Suppressor macrophage treated with lipopolysaccharide for 1 hour (primary cell): ENCODE results near the gene ARHGAP10.
A peak's percentile ranks its signal among the peaks of the same experiment; 100 is the strongest.
"Not testable (repeated sequence)": the region's sequence is repeated elsewhere in the genome, so short reads cannot be mapped to it uniquely, and the experiment has no call there.

ENCODE experiments used
- DNase-seq, 3 donors: peaks; one replicate each; pipeline ENCODE4 v3.0.0-alpha.2; 2020 to 2022

Gene ARHGAP10

DNA sequence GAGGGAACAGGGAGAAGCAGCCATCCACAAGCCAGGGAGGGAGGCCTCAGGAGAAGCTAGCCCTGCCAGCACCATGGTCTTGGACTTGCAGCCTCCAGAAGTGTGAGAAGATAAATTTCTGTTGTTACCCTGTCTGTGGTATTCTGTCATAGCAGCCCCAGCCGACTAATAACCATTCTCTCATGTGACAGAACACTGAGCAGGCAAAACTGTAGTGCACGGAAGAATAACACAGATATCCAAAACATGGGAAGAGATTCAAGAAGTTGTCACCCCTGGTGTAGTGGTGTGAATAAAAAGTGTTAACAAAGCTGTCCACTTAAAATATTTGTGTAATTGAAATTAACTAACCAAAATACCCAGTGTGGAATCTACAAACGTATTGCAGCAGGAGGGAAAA, 265.0 kb downstream of the ARHGAP10 start:
- DNase-seq: no peak

DNA sequence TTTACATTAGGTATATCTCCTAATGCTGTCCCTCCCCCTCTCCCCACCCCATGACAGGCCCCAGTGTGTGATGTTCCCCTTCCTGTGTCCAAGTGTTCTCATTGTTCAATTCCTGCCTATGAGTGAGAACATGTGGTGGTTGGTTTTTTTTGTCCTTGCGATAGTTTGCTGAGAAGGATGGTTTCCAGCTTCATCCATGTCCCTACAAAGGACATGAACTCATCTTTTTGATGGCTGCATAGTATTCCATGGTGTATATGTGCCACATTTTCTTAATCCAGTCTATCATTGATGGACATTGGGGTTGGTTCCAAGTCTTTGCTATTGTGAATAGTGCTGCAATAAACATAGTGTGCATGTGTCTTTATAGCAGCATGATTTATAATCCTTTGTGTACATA, 268.1 kb downstream of the ARHGAP10 start:
- not testable (repeated sequence) for DNase-seq

DNA sequence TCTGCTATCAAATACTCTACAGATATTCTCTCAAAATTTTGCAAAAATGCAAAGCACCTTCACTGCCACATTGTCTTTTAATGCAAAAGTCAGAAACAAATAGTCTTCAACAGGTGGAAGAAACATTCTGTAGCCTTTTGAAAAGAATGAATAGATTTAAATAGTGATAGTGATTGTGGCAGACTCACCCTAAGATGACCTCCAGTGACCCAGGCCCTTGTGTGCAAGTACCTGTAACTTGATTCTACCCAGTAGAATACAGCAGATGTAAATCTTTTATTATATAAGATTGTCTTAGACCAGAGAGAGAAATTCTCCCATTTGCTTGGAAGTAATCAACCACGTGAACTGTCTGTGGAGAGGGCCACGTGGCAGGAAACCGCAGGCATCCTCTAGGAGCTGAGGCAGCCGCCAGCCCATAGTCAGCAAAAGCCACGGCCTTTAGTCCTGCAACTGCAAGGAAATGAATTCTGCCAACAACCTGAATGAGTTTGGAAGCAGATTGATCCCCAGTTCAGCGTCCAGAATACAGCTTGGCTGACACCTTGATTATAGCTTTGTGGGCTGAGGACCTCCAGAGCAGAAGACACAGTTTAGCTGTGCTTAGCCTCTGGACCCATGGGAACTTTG, 272.5 kb downstream of the ARHGAP10 start:
- peak in 2 of 3 donors; percentile 42 to 50 for DNase-seq

DNA sequence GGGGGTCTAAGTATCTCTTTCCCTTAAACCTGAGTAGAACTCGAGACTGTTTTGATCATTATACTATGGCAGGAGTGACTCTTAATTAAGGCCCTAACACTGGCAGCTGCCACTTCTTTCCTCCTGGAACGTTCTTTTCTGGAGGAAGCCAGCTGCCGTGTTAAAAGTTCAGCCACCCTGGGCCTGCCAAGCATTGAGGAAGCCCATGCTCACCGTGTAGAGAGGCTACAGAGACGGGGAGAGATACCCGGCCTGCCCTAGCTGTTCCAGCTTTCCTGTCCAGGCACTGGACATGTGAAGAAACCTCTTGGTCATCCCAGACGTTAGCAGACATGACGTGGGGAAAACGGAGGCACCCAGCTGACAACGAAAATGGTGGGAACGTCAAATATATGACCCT, 274.1 kb downstream of the ARHGAP10 start:
- DNase-seq: no peak

DNA sequence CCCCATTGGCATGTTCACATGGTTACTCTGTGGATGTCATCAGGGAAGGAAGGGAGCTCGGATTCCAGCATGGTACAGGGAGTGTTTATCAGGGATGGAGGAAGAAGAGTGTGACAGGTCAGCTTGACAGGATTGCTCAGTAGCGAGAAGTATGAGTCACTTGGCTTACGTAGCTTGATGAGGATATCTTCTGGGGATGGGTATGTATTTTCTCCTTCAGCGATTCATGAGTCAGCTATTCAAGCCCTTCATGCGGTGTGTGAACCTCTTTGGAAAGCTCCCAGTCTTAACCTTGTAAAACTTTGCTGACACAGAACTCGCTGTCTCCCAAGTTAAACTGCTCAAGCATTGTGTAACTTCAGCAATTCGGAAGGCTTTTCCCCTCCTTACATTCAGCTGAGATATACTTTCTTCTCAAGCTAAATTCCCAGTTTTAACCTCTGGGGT, 275.4 kb downstream of the ARHGAP10 start:
- peak; percentile 73 to 90 (median 86) for DNase-seq

DNA sequence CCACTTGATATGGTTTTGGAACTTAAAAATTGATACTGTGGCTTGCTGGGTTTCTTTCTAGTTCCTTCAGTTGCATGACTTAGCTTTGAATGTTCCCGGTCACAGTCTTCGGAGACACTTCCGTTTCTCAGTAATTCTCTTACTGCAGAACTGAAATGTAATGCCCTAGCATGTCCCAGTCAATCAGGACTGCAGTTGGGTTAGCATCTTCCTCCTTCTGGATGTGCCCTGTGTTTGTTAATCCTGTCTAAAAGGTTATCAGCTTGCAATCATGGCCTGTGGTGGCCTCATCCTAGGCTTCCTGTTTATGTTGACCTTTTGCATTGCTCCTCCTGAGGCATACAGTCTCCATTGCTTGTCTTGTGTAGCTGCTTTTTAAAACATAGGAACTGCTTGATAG, 275.9 kb downstream of the ARHGAP10 start:
- peak; percentile 53 to 72 (median 70) for DNase-seq

DNA sequence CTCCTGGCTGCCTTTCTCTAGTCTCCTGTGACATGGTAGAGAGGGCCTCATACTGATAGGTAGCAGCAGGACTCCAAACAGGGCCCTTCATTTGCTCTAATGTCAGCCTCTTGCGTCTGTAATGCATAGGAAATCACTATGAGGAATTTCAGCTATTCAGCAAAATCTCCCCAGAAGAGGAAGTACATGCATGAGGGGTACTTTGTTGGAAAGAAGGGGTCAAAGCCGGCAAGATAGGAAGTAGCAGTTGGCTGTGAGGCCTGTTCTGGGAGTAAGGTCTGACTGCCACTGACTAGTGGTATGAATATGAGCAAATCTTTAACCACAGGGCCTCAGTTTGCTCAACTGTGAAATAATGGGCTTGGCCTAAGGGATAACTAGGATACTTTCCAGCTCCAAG, 283.2 kb downstream of the ARHGAP10 start:
- peak; percentile 35 to 71 (median 49) for DNase-seq

DNA sequence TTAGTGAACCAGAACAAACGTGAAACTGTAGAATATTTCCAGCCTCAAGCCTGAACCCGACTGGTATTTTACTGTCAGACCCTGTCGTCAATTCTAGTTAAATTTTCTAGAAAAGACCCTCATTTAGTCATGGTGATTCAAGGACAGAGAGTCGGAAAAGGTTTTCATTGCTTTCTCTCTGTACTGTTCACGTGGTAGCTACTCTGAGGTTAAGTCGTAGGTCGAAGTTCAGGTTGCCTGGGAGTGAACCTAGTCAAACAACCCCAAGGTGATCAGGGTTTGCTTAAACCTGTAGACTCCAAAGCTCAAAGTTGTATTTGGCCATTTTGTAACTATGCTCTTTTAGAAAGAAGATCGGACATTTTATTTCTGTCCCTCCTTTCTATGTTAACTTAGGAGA, 283.6 kb downstream of the ARHGAP10 start:
- DNase-seq: no peak

DNA sequence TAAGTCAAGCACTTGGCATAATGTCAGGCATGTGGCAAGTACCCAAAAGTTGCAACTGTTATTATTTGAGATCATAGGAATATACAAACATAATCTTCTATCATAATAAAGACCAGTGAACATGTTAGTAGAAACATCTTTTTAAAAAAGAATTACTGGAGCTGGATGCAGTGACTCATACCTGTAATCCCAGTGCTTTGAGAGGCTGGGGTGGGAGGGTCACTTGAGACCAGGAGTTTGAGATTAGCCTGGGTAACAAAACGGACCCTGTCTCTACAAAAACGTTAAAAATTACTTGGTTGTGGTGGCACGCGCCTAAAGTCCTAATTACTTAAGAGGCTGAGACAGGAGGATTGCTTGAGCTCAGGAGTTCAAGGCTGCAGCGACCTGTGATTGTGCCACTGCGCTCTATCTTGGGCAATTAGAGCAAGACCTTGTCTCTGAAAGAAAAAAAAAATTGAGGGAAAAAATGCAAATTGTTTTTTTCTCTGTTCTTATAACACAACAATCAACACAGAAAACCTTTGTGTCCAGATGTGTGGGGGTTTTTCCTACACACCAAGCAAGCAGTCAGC, 284.3 kb downstream of the ARHGAP10 start:
- no peak for DNase-seq

DNA sequence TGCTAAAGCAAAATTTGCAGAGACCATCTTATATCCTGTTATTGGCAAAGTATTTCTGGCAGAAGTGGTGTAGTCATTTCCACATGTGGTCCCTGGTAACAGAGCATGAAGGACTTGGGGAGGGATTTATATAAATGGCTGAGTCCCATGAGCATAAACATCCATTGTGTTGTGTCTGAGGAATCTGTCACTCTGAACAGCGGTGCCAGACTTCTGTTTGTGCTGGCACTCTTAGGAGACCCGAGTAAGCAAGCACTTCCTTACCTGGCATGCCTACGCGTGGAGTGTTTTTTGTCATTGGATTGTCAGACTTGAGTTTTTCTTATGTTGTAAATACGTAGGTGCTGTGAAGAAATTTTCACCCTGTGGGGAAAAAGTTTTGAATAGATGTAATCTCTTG, 285.9 kb downstream of the ARHGAP10 start:
- DNase-seq: no peak

DNA sequence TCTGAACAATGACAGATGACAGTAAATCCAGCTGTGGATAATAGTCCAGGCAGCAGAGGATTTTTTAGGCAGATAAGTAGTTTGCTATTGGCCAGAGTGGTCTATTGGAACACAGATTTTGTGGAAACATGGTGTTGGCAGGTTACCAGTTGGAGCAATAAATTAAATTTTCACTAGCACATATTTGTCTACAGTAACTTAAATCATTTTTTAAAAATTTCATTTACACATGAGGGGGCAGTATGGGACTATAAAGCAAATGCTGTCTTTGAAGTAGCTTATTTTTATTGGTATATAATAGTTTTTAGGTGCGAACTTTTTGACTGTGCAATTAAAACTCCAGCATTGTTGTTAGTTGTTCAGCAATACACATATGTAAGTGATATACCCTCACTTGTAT, 289.8 kb downstream of the ARHGAP10 start:
- DNase-seq: no peak

DNA sequence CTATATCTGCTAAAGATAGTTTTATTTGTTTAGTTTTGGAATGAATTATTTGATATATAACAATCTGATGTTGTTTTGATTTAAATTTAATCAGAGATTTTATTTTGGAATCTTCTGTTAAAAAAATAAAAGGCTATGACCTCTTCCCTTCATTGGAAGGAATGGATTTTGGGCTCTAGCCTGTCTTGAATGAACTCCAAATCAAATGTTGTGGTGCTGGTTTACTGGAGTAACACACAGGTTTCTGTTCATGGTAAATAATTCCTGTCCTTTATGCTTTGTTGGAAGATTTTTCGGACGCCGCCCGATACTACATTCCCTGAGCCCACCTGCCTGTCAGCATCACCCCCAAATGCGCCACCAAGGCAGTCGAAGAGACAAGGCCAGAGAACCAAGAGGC, 291.1 kb downstream of the ARHGAP10 start:
- no peak for DNase-seq

DNA sequence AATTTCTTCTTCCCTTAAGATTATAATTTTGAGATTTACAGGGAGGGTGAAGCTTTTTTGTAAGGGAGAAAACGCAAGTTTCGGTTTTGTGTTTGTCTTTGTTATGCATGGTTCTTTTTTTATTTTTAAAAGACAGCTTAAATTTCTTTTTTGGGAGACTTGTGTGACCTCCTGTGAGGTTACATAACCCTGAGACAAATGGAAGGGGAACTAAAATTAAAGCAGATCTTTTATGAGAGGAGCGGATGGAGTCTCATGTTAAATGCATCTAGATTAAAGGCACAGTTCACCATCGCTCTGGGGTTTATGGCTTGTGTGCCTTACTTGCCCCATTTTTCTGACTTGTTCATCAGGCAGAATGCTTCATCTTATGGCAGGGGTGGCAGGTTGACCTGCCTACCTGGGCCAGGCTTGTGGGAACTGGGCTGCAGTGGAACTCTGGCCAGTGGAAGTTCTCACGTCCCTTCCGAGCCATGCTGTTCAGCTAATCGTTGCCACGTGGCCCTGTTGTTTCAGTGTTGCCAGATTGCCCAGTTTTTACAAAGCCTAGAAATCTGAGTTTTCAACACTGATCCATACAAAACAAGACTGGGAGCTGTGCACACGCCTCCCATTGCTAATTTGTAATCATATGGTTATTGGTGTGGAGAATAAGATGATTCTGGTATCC, 291.8 kb downstream of the ARHGAP10 start:
- no peak for DNase-seq

DNA sequence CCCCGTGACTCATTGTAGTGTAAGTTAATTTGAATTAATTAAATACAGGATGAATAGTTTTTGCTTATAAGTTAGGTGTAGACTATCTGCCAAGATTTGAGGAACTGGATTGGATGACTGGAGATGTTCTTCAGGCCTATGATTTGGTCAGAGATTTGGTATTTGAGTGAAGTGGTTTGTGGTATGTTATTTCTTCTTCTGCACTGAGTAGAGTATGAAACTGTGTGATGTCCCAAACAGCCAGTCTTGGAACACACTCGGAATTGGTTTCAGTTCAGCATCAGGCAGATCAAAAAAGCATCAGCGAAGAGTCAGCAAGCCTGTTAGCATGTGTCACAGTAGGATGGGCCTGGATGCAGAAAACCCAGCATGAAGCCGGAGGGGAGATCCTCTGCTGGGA, 294.1 kb downstream of the ARHGAP10 start:
- no peak for DNase-seq

DNA sequence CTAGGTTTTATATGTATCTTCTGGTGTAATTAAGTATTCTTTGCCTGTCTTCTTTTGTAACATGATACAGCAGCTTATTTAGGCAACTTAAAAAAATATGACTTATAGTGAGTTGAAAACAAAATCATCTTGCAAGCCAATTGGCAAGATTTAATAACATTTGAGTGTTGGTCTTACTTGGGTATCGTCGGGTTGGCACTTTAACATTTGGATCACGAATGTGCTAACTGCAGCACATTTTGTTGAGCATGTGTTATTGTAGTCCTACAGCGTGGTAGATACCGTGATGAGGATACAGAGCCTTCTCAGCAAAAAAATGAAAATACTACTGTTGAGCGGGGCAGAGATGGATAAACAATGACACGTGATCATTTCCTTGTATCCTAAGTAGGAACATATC, 295.3 kb downstream of the ARHGAP10 start:
- DNase-seq: no peak

DNA sequence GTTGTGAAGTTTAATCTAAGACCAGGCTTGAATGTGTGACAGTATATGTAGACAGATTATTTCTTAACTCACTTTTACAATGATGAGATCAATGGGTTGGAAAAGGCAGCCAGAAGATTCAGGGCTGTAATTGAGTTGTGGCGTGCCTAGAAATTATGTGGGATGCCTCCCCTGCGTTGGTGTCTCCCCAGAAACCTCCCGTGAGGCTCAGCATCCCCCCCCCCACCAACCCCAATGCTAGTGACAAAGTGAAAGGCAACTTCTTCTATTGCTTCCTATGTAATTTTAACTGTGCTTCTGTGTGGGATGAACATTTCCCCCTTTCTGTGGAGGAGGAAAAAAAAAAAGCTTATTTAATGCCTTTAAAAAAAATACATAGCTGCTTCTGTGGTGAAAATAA, 297.9 kb downstream of the ARHGAP10 start:
- peak in 2 of 3 donors; percentile 27 to 38 for DNase-seq

DNA sequence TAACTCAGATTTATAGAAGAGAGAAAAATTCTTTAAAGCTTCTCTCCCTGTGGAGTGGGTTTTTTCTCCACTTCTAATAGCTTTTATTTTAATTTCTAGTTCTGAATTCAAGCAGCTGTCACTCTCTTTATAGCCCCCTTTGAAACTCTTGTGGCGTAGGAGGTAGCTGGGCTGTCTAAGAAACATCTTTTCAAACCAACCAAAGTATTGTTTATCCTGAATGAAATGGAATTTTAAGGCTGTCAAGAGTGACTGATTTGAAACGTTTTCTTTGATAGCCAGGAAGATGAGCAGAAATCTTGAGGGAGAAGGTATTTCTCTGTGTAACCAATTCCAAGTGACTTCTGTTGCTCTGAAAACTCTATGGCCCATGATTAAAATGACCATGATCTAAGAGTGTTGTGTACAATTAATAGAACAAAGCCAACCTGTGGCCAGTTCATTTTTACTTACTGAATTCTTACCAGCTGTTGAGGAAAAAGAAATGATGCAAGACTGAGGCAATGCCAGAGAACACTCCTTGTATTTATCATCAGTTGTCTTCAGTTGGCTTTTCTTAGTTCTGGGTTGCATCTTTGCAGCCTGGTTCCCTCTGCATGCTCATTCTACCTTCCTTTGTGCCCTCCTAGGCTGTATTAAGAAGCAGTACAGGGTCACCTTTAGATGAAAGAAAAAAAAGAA, 298.4 kb downstream of the ARHGAP10 start:
- DNase-seq: peak in 2 of 3 donors; percentile 44 to 45

DNA sequence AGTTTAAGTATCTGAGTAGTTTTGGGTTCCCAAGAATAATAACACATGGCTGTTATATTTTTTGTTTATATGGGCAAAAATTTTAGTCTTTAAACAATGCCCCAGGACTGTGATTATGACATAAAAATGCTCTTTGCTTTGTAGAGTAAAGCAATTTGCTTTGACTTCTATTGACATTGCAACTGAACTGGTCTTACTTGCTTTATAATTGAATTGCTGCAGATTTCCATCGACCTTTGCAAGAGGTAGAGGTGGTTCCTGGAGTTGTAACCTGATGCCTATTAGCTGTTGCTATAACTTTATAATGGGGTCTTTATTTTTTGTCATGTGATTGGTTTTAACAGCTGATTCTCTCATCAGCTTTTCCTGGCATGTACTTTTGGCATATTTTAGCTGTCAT, 302.9 kb downstream of the ARHGAP10 start:
- no peak for DNase-seq

DNA sequence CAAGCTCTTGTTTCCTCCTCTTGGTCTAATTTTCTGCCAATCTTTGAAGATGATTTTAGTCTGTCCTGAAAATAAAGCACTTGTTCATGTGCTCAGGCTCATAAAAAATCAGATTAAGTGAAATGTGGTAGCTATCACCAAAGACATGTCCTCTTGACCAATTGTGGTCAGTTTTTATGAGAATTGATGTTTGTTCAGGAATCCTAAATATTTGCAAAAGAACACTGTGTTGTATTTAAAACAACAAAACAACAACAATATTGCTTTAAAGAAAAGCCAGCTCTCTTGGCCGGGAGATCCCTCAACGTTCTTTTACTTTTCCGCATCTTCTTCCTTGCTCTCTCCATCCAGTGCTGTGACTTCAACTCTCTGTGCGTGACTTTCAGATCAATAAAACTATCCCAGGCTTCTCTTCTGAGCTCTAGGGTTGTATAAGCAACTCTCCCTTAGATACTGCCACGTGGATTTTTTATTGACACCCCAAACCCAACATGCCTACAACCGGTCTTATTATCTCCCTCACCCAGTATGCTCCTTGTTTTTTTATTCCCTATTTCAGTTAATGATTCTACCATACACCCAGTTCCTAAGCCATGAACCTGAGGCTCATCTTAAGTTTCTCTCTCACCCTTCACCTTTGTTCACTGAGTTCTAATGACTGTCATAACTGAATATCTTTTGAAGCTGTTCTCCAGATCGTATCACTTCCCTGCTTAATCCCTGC, 309.9 kb downstream of the ARHGAP10 start:
- DNase-seq: no peak

DNA sequence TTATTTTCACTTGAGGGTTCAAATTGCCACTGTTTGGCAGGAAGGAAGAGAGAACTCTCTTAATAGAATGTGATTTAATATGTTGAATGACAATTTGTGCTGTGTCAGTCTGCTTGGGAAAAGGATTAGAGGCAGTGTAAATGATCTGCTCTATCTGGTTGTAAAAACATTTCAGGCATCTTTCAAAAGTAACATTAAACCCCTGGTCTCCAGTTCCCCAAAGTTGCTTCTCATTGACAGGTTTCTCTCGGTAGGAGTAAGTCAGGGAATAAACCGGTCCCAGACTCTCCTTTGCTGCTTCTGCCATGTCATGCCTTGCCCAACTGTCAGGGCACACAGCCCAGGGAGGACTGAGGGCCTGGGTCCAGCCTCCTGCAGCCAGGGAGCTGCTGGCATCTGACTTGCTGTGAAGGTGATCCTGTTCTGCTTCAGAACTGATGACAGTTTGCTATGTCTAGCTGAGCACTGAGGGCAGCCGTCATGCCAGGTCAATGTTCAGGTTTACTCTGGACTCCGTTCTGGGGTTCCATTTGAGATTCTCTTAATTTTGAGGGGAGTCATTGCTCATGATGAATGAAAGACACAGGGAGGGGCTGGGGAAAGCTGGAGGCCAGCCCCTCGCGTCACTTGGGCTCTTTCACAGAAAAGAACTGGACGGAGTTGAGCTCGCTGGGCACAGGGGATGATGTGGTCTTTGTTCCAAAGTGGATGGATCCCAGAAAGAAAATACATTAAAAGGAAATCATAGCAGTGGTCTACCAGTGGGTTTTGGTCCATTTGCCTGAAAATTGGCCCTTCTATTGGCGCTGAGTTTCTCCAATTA, 312.4 kb downstream of the ARHGAP10 start:
- DNase-seq: no peak

DNA sequence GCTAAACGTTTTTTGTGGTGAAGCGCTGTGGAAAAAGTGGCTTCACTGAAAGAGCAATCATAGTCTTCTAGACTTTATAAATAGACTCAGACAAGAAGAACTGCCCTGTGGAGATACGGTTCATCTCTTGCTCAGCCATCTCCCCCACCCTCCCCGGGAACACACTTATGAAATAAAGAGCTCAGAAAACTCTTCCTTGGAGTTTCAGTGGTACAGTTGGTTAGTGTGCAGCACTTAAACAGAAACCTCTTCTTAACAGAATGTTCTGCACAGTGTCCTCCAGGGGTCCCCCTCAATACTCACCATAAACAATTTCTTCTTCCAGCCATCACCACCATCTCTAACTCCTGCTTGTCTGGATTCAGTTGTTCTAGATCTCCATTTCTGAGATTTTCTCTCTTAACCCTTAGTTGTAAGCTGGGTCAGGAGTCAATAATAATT, 313.0 kb downstream of the ARHGAP10 start:
- no peak for DNase-seq

DNA sequence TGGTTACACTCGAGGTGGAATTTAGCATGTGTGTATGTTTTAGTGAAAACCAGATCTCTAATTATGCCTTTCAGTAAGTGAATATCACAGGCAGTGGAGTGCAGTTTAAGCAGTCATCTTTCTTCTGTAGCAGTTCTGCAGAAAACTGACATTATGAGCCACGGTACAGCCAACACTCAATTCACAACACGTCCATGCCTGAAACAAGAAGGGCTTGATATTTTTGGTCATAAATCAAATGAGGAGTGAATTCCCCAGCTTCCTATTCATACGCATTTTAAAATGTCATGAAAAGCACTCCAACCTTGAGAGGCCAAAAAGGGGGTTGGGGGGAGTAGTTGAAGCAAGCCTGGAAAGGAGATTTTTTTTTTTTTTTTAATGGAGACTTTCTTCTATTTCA, 316.7 kb downstream of the ARHGAP10 start:
- DNase-seq: no peak
